Erythroblast (primary cell): Measurements from ENCODE around the gene PCBP3.

Source experiments
- GATA1 ChIP-seq: IDR thresholded peaks from 2 replicates; pipeline ENCODE4 v1.6.1; 2011; ENCODE audit warnings: low read depth, mild to moderate bottlenecking, control low read depth, low read length, moderate library complexity
- POLR2A ChIP-seq: IDR thresholded peaks from 2 replicates; pipeline ENCODE4 v1.6.1; 2011; ENCODE audit warnings: mild to moderate bottlenecking, low read length

DNA sequence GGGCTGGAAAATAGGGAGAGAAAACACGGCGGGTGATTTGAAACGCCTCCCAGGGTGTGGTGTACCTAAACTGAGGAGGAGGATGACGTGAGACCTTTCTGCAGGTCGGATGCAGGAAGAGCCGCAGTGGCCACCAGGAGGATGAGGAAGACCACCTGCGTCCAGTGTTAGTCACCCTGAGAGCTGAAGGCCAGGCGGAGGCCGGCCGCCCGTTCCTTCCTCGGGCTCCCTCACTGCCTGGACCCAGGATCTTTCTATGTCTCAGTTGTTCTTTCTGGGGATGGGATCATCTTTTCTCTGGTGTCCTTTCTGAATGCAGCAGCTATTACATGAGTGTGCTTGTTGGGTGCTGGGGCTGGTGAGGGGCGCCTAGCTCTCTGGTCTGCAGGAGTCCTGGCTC lies 263.3 kb downstream of the PCBP3 start:
- TF ChIP-seq POLR2A (no peak), GATA1 (no peak)
